HG03045 (cell line): Measurements from ENCODE around the gene MOV10L1.
"Not testable (repeated sequence)": the region's sequence is repeated elsewhere in the genome, so short reads cannot be mapped to it uniquely, and the experiment has no call there.

ENCODE experiments used
- ATAC-seq: cut with Tn5 transposase; IDR thresholded peaks from one replicate; pipeline ENCODE4 v1.9.1; 2021; ENCODE audit warnings: mild to moderate bottlenecking, moderate library complexity; ENCODE audit not compliant: unreplicated experiment

Gene MOV10L1

DNA sequence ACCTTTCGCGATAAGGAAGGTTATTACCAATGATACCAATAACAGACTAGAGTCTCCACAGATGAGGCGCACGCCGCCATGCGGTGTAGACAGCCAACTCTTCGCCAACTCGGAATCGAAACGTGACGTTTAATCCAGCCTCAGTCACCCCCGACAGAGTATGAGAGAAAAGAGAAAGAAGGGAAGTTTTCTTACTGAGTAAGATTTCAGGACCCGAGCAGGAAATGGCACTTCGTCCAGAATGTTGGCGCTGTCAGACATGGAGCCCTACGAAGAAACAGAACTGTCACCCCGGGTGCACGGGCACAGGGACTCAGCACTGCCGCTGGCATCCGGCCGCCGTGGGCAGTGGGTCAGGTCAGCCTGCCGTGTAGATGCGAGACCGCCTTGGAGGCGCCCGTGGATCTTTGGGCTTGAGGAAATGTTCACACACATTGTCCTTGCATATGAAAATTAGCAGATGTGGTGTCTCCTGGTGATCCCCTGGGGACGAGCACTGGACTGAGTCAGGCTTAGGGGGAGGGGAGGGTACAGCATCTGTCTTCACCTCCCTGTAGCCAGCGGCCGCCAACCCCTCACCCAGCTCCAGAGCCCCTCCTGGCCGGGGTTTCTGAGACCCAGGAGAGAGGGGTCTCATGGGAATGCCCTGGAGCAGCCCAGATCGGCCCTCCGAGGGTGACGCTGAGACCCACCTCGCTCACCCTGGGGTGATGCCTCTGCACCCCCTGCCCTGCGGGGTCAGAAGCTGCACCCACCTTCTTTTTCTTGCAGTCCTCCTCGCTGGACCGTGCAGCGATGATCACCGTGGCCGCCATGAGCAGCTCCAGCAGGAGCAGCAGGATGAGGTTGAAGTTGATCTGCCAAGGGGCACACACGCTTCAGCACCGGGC is 12.9 kb upstream of the MOV10L1 start:
- ATAC-seq, result no peak

GRCh38 chr22:50078246-50078645 is 11.6 kb upstream of the MOV10L1 start:
- ATAC-seq, result no peak

DNA sequence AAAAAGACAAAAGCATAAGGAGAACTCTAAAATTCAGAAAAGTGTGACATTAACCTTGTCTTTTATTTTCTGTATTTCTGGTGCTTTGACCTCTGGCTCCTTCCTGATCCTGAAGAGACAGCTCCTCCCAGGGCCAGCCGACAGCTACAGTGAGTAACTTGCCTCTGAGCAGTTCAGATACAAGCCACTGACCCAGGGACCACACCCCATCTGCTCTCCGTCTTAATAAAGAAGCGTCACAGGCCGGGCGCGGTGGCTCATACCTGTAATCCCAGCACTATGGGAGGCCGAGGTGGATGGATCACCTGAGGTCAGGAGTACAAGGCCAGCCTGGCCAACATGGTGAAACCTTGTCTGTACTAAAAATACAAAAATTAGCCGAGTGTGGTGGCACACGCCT is 11.0 kb upstream of the MOV10L1 start:
- no peak for ATAC-seq

DNA sequence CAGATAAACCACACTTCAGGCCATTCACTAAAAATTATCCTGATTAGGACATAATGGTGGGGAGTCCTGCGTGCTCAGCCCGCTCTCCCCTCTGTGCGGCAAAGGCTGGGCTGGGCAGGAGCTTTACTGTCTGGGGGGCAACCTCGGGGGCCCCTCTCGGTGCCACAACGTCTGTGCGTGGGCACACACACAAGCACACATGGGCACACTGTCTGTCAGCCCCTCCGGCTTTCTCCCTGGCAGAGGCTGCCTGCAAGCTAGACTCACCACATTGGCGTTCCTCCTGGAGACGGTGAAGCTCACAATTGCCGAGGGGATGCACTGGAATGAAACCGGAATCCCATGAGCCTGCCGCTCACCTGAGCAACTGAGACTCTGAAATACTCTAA is 9.7 kb upstream of the MOV10L1 start:
- no peak for ATAC-seq

DNA sequence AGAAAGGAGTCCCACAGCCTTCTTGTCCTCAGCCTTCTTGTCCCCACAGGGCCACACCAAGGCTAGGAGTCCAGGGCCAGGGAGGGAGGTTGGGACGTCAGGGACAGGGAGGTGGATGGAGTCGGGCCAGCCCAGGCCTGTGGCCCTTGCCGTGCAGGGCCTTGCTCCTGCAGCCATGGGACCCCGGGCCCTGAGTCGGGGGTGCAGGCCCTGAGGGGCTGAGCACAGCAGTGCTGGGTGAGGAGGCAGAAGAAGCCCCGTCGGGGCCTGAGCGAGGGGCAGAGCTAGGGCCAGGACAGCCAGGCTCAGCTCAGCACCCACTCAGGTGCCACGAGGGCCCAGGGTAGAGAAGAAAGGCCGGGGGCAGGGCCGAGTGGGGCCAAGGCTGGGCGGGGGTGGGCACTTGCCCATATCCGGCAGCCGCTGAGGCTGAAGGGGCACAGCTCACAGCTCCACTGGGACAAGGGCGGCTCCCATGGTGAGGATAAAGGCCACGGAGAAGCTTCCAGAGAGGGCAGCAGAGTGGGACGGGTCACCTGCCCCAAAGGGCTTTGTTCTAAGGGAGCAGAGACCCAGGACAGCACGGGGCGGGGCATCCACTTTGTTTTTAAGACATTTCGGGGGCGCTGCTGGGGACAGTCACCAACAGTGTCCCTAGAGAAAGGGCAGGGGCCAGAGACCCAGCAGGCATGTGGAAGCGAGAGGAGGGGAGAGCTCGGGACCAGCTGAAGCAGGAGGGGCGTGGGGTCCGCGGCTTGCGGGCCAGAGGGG is 8.2 kb upstream of the MOV10L1 start:
- no peak for ATAC-seq

GRCh38 chr22:50082197-50082715 is 7.5 kb upstream of the MOV10L1 start:
- no peak for ATAC-seq

GRCh38 chr22:50082961-50083461 is 6.8 kb upstream of the MOV10L1 start:
- ATAC-seq, result no peak

DNA sequence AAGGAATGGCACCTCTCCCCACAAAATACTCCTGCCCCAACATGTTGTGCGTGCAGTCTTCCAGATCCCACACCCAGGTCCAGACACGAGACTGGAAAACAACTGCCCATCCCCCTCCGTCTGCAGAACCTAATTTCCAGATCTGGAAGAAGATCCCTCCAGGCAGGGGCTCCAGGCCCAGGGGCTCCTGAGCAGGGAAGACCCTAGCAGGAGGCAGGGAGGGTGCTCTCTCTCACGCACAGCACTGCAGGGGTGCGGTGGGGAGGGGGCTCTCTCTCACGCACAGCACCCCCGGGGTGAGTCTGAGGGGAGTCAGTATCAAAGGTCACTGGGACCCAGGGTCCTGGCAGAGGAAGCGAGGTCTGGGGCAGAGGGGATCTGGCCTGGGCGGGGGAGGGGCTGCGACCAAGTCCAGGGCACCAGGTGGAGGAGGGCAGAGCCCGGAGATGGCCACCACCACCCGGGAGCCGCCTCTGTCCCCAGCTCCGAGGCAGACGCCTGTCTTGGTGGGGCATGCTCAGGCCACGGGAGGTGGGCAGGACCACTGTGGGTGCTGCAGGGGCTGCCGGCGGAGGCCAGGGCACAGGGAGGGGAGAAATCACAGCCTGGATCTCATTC is 6.2 kb upstream of the MOV10L1 start:
- no peak for ATAC-seq

DNA sequence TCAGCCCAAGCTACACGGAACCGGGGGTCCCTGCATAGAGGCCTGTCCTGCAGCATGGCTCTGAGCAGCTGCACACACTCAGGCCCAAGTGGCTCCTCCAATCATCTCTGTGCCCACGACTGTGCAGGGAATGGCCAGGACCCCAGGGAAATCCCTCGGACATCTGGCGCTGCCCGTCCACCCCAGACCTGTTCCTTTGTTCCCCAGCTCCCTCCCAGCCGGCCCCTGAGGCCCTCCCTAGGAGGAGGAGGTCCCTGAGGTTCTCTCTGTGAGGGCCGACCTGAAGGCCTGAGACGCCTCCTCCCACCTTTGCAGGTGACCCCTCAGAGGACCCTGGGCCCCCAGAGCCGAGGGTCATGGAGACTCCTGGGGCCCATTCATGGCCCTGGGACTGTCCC is 5.7 kb upstream of the MOV10L1 start:
- ATAC-seq, result no peak

DNA sequence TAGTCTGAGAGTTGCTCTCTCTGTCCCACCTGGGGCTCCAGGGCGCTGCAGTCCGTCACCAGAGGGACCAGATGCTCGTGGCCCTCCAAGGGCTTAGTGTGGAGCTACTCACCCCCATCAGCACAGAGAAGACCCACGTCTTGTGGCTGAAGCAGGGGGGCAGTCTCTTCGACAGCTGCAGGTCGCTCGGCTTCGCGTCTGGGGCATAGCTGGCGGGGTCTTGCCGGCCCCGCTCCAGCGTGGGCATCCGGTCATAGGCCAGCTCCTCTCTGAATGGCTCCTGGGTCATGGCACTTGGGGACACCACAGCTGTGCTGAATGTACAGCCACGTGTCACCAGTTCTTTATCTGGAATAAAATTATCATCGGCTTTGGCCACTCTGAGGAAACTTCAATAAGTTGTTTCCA is 5.2 kb upstream of the MOV10L1 start:
- ATAC-seq, result no peak

- ATAC-seq, result no peak
These were observed 4.4 kb upstream of the MOV10L1 start, which contains the start of gene MLC1 for GRCh38 chr22:50085211-50085972. TSS of gene MLC1 (minus strand) at chr22:50085426. CDS start at chr22:50084902, 524 bp downstream.

- no peak for ATAC-seq
These were observed 3.3 kb upstream of the MOV10L1 start for GRCh38 chr22:50086526-50086925.

DNA sequence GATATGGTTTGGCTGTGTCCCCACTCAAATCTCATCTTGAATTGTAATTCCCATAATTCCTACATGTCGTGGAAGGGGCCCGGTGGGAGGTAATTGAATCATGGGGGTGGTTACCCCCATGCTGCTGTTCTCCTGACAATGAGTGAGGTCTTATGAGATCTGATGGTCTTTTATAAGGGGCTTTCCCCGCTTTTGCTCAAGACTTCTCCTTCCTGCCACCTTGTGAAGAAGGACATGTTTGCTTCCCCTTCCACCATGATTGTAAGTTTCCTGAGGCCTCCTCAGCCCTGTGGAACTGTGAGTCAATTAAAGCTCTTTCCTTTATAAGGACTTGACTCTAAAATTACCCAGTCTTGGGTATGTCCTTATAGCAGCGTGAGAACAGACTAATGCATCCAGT is 2.8 kb upstream of the MOV10L1 start:
- ATAC-seq, result not testable (repeated sequence)

- ATAC-seq, result no peak
These were observed 2.2 kb upstream of the MOV10L1 start for GRCh38 chr22:50087646-50088045.

DNA sequence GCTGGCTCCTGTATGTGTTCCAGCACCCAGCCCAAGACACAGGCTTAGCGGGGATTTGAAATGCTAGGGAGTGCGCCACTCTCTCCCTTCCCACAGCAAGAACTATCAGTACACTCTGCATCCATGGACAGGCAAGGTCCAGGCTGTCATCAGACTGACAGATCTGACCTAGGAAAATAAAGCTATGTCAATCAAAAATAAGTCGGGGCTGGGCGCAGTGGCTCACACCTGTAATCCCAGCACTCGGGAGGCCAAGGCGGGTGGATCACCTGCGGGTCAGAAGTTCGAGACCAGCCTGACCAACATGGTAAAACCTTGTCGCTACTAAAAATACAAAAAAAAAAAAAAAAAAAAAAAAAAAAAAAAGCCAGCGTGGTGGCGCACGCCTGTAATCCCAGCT is 1.7 kb upstream of the MOV10L1 start:
- no peak for ATAC-seq

- ATAC-seq, result no peak
These were observed 575 bp upstream of the MOV10L1 start for GRCh38 chr22:50089231-50089630.

DNA sequence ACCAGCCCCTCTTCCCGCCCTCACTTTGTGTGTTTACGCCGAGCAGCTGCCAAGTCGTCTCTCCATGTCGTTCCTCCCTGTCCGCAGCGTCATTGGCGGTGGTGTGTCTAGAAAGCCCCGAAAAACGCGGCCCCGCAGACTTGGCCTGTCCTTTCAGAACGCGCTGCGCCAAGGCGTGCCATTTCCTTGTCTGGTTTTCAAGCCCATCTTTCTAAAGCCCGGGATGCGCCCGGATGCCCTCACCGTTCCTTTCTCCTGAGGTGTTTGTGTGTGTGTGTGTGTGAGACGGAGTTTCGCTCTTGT is 557 bp downstream of the MOV10L1 start:
- no peak for ATAC-seq

- ATAC-seq, result no peak
These were observed 1.4 kb downstream of the MOV10L1 start for GRCh38 chr22:50091092-50091768.

DNA sequence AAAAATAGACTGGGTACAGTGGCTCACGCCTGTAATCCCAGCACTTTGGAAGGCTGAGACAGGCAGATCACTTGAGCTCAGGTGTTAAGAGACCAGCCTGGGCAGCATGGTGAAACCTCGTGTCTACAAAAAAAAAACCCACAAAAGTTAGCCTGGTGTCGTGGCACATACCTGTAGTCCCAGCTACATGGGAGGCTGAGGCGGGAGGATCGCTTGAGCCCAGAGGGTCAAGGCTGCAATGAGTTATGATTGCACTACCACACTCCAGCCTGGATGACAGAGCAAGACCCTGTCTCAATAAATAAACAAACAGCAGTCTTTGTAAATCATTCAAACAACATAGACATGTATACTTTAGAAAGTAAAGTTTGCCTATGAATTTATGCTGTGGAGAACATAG is 2.5 kb downstream of the MOV10L1 start:
- ATAC-seq, result no peak

- ATAC-seq, result no peak
These were observed 8.2 kb downstream of the MOV10L1 start for GRCh38 chr22:50098052-50098451.
